GM19240 (cell line): Measurements from ENCODE around the gene C11orf58.

Experiments
- DNase-seq: peaks from one replicate; pipeline ENCODE4 v3.0.0; 2011; ENCODE audit warnings: low spot score; ENCODE audit not compliant: insufficient read length

C11orf58 gene

DNA sequence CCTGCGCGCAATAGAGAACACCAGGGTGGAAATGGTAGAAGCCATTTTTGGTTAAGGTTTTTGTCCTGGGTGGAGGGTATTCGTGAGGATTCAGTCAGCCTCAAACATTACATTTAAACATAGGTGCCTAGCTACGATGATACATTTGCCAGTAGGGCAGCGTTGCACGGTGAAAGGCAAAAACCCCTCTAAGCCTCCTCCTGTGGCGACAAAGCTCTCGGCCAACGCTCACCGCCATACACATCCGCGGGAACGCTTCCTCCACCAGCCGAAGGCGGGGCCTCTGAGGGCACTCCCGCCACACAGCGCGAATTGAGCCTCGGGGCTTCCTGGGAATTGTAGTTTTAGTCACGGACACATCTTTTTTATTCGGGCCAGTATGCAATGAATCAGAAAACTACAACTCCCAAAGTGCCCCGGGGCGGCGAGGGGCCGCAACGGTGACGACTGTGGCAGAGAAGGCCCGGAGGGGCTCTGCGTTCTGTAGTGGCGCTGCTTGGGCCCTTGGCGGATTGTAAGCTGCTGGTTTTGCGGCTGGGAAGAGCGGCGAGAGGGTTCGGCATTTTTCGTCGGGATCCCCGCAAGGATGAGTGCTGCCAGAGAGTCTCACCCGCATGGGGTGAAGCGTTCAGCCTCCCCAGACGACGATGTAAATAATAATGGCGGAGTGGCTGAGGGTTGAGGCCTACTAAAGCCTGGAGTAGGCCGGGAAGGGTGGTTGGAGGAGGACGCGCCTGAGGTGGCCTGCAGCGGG is at the start of gene C11orf58:
TSS of gene C11orf58 (plus strand) at position 455 of the 754 bp plus-strand sequence. CDS start at position 587, 132 bp downstream.
- peak; percentile 46 for DNase-seq

DNA sequence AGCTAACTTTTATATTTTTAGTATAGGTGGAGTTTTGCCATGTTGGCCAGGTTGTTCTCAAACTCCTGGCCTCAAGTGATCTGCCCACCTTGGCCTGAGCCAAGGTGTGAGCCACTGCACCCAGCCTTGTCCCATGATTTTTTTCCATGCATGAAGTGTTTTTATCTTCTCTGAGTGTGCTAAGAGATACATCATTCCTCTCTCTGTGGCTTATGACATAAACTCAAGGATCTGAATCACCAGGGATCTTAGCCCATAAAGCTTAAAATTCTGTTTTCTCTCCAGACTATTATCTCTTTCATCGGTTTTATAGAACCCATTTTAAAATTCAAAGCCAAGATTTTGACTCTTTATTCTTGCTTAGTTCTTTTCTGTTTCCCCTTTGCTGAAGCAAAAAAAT is 48.4 kb upstream of the C11orf58 start:
- DNase-seq = no peak

DNA sequence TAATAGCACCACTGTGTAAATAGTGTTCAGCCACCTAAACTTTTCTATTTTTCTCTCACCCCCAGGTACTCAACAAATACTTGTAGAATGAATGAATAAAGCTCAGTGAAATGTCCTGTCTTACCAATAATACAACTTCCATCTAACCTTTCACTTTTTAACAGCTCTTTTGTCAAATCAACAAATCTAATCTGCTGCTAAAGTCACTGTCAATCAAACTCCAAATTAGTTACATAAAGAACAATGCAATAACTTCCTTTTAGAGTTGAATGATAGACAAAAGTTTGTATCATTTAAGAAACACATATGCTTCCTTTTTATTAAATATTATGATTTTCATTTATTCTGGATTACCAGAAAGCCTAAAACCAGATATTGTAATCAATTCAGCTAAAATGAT is 34.7 kb upstream of the C11orf58 start:
- no peak for DNase-seq

DNA sequence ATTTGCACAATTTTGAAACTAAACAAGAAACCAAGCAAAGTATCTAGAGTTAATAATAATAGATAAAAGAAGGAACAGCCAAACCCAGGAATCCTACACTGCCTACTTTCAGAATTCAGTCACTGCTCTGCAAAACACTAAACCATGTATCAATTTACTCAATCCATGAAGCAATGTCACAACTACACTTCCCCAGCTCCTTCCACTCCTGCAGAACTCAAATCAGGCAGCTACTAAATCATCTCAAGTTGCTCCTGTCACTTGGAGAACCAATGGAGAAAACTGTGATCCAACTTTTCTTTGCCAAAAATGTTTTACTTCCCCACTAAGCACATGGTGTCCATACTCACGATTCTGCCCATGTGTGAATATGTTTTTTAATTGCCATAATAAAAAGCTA is 24.9 kb upstream of the C11orf58 start:
- no peak for DNase-seq

DNA sequence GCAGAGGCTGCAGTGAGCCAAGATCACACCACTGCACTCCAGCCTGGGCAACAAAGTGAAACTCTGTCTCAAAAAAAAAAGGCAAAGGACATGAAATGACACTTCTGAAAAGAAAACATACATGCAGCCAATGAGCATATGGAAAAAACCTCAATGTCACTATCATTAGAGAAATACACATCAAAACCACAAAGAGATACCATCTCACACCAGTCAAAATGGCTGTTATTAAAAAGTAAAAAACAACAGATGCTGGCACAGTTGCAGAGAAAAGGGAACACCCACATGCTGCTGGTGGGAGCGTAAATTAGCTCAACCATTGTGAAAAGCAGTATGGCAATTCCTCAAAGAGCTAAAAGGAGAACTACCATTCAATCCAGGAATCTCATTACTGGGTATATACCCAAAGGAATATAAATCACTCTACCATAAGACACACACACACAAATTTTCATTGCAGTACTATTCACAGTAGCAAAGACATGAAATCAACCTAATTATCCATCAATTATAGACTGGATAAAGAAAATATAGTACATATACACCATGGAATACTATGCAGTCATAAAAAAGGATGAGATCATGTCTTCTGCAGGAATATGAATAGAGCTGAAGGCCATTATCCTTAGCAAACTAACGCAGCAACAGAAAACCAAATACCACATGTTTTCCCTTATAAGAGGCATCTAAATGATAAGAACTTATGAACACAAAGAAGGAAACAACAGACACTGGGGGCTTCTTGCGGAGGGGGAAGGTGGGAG is 15.7 kb upstream of the C11orf58 start:
- DNase-seq = no peak

DNA sequence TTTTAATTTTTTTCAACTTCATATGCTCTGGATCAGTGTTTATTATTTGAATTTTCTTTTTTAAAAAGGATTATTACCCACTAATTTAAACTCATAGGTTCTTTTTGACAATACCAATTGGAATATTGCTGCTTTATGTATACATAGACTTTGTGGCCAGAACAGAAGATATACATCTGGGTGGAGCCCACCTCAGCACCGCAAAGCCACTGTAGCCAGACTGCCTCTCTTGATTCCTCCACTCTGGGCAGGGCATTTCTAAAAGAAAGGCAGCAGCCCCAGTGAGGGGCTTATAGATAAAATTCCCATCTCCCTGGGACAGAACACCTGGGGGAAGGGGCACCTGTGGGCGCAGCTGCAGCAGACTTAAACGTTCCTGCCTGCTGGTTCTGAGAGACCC is 10.6 kb upstream of the C11orf58 start:
- no peak for DNase-seq

DNA sequence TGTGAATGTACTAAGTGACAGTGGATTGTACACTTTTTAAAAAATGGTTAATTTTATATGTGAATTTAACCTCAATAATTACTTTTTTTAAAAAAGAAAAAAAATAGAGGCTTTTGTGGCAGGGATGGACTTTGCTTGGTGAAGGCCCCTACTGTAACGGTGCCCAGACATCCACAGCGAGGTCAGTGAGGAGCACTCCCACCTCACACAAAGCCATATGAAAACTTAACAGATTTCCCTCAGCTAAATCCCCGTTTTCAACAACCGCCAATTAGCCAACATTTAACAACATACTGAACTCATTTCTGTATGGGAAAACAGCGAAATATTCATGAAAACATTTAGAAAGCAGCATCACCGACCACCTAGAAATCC is 642 bp upstream of the C11orf58 start:
- DNase-seq = no peak

DNA sequence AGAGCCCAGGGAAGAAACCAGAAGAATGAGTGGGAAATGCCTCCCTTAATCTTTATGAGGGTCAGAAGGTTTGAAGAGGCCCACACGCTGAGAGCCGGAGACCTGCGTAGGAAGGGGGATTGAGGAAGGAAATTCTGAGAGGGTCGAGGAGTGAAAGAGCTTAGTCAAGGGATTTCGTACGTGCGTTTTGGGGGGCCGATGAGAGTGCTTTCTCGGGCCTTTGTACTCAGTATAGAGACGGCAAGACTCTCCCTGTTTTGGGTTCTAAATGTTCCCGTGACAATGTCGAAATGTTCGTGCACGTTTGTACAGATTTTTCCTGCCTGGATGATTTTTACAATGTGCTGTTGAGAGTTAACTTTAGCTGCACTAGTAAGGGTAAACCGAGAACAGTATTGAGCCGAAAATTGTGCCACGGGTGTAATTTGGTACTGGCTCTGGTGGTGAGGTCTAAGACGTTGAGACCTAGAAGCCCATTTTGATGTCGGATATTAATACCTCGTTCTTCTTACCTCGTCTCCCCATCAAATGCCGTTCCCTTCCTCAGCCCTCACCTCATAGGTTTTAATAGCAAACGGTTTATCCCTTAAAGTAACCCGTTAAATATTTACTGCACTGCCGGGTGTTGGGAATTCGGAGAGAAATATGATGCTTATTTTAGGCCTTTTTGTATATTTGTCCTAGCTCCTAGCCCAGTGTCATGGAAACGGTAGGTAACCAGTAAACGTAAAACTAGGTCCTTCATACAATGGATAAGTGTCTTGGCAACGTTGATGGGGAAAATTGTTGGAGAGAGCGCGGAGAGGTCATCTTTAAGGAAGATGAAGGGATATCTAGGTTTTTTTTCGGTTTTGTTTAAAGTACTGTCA is 734 bp downstream of the C11orf58 start:
- no peak for DNase-seq

DNA sequence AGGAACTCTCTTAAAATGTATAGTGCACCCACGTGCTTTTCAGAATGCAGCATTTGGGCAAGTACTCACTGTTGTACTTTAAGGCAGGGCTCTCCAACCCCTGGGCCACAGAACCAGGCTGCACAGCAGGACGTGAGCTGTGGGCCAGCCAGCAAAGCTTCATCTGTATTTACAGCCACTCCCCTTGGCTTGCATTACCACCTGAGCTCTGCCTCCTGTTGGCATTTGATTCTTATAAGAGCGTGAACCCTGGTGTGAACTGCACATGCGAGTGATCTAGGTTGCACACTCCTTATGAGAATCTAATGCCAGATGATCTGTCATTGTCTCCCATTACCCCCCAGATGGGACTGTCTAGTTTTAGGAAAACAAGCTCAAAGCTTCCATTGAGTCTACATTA is 3.0 kb downstream of the C11orf58 start:
- no peak for DNase-seq

DNA sequence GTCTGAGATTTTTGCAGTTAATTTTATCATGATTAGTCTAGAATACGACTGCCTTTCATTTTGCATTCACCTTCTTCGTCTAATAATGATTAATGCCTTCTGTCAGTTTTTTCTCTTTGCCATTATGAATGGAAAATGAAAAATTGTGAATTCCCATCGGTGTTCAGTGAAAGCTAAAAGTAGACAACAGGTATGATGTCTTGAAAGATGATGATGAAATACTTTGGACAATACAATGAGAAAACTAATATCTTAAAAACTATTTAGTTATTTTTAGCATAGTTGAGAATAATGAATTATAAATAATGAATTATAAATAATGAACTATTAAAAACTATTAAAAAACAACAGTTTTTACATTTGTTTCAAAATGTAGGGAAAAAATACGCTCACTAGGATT is 5.0 kb downstream of the C11orf58 start:
- no peak for DNase-seq

DNA sequence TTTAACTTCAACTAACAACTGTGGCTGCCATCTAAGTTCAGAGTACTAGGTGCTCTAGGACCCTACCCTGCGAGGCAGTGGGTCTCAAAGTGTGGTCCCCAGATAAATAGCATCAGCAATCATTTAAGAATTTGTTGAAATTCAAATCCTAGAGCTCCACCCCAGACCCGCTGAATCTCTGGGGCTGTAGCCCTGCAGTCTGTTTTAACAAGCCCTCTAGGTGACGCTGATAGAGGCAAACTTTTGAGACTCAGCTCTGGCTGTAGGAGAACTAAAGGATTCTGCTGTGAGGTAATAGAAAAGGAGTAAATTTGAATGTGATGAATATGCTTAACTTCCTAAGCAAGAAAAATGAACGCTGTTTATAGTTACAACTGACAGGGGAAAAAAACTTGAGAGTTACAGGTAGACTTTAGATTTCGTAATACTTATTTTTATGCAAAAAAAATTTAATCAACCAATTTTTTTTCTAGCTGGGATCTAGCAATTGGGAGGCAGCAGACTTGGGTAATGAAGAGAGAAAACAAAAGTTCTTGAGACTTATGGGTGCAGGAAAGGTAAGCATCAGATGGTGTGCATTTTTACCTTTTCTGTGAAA is 5.8 kb downstream of the C11orf58 start:
- DNase-seq = no peak

DNA sequence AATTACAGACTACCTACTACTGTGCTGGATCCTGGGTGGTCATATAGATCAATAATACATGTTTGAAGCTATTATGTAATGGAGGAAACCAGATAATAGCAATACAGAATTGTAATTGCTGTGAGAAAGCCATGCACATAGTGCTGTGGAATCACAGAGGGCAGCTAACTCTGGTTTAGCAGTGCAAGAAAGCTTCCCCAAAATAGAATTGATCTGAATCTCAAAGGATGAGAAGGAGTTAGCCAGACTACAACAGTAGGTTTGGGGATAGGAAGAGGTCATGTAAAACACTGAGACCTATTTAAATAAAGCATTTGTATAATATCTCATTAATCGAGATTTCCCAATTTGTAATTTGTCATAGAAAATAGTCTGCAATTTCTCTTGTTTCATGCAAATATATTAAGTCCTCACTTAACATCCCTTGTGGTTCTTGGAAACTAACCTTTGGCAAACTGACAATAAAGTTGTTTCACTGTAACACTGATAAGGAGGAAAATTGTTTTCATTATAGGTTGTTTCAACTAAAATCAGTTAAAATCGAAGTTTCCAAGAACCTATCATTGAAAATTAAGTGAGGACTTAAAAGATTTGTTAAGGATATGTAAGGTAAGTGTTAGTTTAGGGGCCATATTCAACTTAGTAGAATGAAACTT is 7.6 kb downstream of the C11orf58 start:
- no peak for DNase-seq

DNA sequence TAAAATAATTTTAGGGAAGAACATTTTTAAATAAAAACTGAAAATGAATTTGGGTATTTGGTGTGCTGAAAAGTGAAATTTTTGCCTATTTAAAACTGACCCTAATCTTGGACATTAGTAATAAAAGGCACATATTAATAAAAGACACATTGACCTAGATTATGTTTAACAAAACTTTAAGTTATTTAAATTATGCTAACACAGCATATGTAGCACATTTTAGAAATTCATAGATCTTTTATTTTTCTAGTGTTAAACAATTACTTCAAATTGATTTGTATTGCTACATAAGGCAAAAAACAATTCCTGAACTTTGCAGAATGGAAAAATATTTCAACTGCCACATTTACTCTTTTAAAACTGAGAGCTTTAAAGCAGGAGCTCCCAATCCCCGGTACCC is 10.6 kb downstream of the C11orf58 start:
- no peak for DNase-seq

DNA sequence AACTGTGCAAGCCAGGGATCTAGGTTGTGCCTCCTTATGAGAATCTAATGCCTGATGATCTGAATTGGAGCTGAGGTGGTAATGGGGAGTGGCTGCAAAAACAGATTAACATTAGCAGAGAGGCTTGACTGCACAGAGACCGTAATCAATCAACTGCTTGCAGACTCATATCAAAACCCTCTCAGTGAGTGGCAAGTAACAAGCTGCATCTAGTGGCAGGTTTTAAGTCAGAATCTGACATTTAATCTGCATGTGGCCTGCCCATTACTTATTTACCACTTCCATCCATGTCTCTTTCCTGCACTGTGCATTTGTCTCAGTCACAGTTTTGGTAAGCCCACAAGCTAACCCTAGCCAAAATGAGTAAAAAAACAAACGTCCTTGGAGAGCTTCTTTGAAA is 11.2 kb downstream of the C11orf58 start:
- no peak for DNase-seq

DNA sequence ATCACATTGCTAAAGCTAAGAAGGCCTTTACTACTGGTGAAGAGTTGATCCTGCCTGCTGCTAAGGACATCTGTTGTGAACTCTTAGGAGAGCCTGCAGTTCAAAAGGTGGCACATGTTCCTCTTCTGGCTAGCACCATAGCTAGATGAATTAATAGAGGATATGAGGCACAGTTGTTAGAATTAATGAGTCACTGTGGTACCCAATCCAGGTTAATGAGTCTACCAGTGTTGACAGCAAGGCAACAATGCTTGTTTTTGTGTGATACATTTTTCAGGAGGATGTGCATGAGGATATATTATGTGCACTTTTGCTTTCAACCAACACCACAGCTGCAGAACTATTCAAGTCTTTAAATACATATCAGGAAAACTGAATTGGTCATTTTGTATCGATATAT is 12.0 kb downstream of the C11orf58 start:
- DNase-seq = no peak

DNA sequence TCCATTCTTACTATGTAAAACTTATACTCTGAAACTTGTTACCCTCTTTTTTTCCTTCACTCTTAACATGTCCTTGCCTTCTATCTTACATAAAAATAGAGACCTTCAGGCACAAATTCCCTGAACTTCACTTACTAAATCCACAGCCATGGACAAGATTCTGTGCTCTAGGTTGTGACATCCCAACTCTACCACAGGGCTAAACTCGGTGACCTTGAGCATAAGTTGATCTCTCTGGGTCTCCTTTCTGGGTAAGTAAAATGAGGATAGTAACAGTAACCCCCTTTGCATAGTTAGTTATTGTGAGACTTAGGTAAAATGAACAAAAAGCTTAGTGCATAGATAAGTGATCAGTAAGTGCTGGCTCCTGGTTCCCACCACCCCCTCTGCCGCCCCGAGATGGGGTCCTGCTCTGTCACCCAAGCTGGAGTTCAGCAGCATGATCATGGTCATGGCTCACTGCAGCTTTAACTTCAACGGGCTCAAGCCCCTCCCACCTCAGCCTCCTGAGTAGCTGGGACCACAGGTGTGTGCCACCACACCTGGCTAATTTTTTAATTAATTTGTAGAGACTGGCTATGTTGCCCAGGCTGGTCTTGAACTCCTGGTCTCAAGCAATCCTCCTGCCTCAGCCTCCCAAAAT is 20.1 kb downstream of the C11orf58 start:
- DNase-seq = no peak

DNA sequence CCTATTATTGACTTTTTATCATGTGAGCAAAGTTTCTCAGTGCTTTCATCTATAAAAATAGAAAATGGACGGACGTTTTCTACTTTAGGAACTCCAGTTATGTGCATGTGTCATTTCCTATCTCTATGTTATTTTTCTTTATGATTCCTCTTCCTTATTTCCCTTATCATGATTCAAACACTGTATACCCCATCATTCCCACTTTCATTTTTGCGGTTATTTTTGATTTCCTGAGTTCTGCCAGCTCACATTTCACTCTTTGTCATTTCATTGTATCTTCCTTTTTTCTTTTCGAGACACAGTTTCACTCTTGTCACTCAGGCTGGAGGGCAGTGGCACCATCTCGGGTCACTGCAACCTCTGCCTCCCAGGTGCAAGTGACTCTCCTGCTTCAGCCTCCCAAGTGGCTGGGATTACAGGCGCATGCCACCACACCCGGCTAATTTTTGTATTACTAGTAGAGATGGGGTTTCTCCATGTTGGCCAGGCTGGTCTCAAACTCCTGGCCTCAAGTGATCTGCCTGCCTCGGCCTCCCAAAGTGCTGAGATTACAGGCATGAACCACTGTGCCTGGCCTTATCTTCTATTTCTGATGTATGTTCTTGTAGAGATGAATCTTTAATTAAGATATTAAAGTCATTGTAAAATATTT is 21.5 kb downstream of the C11orf58 start:
- DNase-seq = no peak

DNA sequence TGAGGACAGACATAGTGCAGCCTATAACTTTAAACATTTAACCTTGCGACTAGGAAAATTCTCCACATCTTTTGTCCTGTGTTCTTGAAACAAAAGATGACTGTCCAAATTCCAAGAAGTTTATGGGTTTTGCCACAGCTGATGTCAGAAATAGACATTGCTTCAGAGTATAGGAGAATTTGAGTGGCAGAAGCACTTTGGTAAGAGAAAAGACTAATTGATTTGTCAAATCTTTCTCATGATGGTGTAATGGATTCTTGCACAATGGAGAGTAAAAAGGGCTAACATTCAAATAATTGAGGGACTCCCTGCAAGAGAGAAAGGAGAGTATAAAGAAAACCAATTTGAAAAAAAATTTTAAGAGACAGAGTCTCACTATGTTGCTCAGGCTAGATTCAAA is 25.3 kb downstream of the C11orf58 start:
- DNase-seq = no peak

DNA sequence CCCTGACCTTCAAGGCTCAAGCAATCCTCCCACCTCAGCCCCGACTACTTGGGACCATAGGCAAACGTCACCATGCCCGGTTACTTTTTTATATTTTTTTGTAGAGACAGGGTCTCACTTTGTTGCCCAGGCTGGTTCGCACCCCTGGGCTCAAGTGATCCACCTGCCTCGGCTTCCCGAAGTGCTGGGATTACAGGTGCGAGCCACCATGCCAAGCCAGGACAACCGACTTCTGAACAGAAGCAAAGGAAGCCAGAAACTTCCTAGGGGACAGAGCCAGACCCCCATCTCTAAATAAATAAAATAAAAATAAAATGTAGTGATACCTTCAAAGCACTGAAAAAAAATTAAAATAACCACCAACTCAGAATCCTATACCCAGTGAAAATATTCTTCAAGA is 26.4 kb downstream of the C11orf58 start:
- no peak for DNase-seq

DNA sequence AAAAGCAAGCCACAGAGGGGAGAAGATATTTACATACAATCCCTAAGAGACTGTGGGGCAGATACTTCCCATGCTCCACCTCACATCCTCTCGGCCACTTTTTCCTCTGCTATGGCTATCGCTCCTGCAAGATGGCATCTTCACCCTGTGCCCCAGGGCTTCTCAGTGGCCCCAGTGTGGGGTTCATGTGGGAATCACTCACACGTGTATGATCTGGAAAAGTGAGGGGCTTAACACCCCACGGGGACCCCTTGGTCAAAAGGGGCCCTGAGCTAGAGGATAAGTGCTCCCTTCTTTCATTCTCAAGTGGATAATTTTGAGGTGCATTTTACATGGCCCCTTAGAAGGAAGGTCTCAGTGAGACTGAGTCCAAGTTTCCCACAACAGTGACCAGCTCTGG is 28.7 kb downstream of the C11orf58 start:
- DNase-seq = no peak
